A673 (cell line): ENCODE results near the gene ITGB4. TPM values are rescaled to one million over a fixed set of nuclear protein-coding genes. Genes with fewer than 3 reads are reported as not detected.

Source experiments
- BruUV-seq: library from RNA; stranded (reverse); fragments of 400-500 nt; replicated peaks from 2 replicates; lab custom pipeline; 2021; lab: Mats Ljungman, UMichigan
- CTCF ChIA-PET: fragments of 300-600 bp; sonication (Branson Sonifier 250); formaldehyde crosslinking; loops from one replicate; lab custom pipeline; 2022; ENCODE audit warnings: antibody characterized with exemption; lab: Charles Lee
- POLR2A ChIA-PET: fragments of 300-600 bp; sonication (Branson Sonifier 250); formaldehyde crosslinking; loops from one replicate; lab custom pipeline; 2022; ENCODE audit warnings: antibody characterized with exemption; ENCODE audit not compliant: low non-redundant PET; lab: Charles Lee
- DNase-seq: peaks from one replicate; pipeline ENCODE4 v3.0.0-alpha.2; 2015; ENCODE audit warnings: low spot score
- H3K27ac ChIP-seq: fragments of 200-600 bp; sonication (generic); 2 replicates; pipeline ENCODE4 v1.5.1; 2016; ENCODE audit warnings: mixed run types, low read depth, mild to moderate bottlenecking, mixed read lengths, antibody characterized with exemption, low read length; ENCODE audit not compliant: poor library complexity, severe bottlenecking
- H3K27me3 ChIP-seq: fragments of 200-600 bp; sonication (generic); replicated peaks from 2 replicates; pipeline ENCODE4 v1.6.1; 2017; ENCODE audit warnings: mixed run types, low read depth, mild to moderate bottlenecking, mixed read lengths, antibody characterized with exemption, low read length; ENCODE audit not compliant: insufficient read depth, poor library complexity
- H3K36me3 ChIP-seq: fragments of 200-600 bp; sonication (generic); 2 replicates; pipeline ENCODE4 v1.6.1; 2016; ENCODE audit warnings: mixed run types, mild to moderate bottlenecking, mixed read lengths, antibody characterized with exemption, low read length; ENCODE audit not compliant: insufficient read depth, poor library complexity, severe bottlenecking
- H3K4me1 ChIP-seq: fragments of 200-600 bp; sonication (generic); 2 replicates; pipeline ENCODE4 v1.6.1; 2017; ENCODE audit warnings: mixed run types, mild to moderate bottlenecking, mixed read lengths, antibody characterized with exemption, low read length; ENCODE audit not compliant: insufficient read depth, poor library complexity, severe bottlenecking
- H3K4me3 ChIP-seq: fragments of 200-600 bp; sonication (generic); 2 replicates; pipeline ENCODE4 v1.5.1; 2016; ENCODE audit warnings: low read depth, mixed run types, mild to moderate bottlenecking, mixed read lengths, low read length; ENCODE audit not compliant: poor library complexity, severe bottlenecking
- H3K9me3 ChIP-seq: fragments of 200-600 bp; sonication (generic); 2 replicates; pipeline ENCODE4 v1.6.1; 2016; ENCODE audit warnings: mixed run types, low read depth, mild to moderate bottlenecking, mixed read lengths, antibody characterized with exemption, low read length; ENCODE audit not compliant: poor library complexity, severe bottlenecking
- EZH2 ChIP-seq: fragments of 200-600 bp; sonication (generic); IDR thresholded peaks from 2 replicates; pipeline ENCODE4 v1.6.1; 2017; ENCODE audit warnings: borderline replicate concordance, low read depth, mild to moderate bottlenecking, mixed read lengths, antibody characterized with exemption, low read length; ENCODE audit not compliant: poor library complexity, severe bottlenecking
- intact Hi-C: fragments of 100-400 bp; cut with micrococcal nuclease; formaldehyde crosslinking; loops from one replicate; pipeline ENCODE4 v1.10.0; 2022; ENCODE audit not compliant: unreplicated experiment
- total RNA-seq: library from RNA; stranded (reverse); gene quantifications from 2 replicates; pipeline ENCODE4 v1.2.3, GENCODE V29; 2021
- TF ChIP-seq, protein P1 (sequence below): fragments of 300-800, 200-600 bp; sonication (generic); conservative IDR thresholded peaks from 2 replicates; pipeline ENCODE4 v1.5.1; 2017; ENCODE audit warnings: low read depth, mild to moderate bottlenecking, antibody characterized with exemption, low read length, moderate library complexity, mixed read lengths

ITGB4 gene
- total RNA-seq, 1 experiment from 2014 or later: 0.95 TPM

- Histone ChIP-seq H3K4me1 (peaks cover 5% of the 10 kb centered on the region), H3K9me3 (no peaks in the 10 kb centered on the region), H3K4me3 (no peak overlapping the region), H3K36me3 (no peaks in the 10 kb centered on the region), H3K27ac (no peak overlapping the region), H3K27me3 (no peaks in the 10 kb centered on the region)
- POLR2A ChIA-PET: no interaction called here
- intact Hi-C loops: no loop called here
- TF ChIP-seq, protein P1, sequence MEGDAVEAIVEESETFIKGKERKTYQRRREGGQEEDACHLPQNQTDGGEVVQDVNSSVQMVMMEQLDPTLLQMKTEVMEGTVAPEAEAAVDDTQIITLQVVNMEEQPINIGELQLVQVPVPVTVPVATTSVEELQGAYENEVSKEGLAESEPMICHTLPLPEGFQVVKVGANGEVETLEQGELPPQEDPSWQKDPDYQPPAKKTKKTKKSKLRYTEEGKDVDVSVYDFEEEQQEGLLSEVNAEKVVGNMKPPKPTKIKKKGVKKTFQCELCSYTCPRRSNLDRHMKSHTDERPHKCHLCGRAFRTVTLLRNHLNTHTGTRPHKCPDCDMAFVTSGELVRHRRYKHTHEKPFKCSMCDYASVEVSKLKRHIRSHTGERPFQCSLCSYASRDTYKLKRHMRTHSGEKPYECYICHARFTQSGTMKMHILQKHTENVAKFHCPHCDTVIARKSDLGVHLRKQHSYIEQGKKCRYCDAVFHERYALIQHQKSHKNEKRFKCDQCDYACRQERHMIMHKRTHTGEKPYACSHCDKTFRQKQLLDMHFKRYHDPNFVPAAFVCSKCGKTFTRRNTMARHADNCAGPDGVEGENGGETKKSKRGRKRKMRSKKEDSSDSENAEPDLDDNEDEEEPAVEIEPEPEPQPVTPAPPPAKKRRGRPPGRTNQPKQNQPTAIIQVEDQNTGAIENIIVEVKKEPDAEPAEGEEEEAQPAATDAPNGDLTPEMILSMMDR: no peak
- TF ChIP-seq EZH2: no peak
- no TSS peak for BruUV-seq
- no peak for DNase-seq
- CTCF ChIA-PET: no interaction called here
Measured at GRCh38 chr17:75756451-75757085, 35.3 kb downstream of the ITGB4 start.

DNA sequence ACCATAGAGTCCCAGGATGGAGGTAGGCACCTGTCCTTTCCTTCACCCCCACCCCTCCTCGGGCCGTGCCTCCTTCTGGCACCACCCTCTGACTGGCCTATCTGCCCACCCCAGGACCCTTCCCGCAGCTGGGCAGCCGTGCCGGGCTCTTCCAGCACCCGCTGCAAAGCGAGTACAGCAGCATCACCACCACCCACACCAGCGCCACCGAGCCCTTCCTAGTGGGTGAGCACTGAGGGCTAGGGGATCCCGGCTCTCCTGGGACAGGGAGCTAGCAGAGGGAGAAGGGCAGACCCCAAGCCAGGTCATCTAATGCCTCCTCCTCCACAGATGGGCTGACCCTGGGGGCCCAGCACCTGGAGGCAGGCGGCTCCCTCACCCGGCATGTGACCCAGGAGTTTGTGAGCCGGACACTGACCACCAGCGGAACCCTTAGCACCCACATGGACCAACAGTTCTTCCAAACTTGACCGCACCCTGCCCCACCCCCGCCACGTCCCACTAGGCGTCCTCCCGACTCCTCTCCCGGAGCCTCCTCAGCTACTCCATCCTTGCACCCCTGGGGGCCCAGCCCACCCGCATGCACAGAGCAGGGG is 35.9 kb downstream of the ITGB4 start:
- intact Hi-C loops: no loop called here
- TF ChIP-seq, protein P1: no peak
- no peak for TF ChIP-seq EZH2
- H3K4me1 ChIP-seq: peaks cover 5% of the 10 kb centered on the region
- H3K27ac ChIP-seq: no peak overlapping the region
- H3K36me3 ChIP-seq: no peaks in the 10 kb centered on the region
- ChIA-PET CTCF (no interaction called here), POLR2A (no interaction called here)
- no TSS peak for BruUV-seq
- H3K9me3 ChIP-seq: no peaks in the 10 kb centered on the region
- DNase-seq: no peak
- no peaks in the 10 kb centered on the region for H3K27me3 ChIP-seq
- no peak overlapping the region for H3K4me3 ChIP-seq

GRCh38 chr17:75758131-75758905 is 37.1 kb downstream of the ITGB4 start:
- no peaks in the 10 kb centered on the region for H3K27me3 ChIP-seq
- DNase-seq: no peak
- no peaks in the 10 kb centered on the region for H3K36me3 ChIP-seq
- TF ChIP-seq, protein P1: peak; percentile 40; the same call in 1 of the 2 replicates
- TF ChIP-seq EZH2: no peak
- H3K4me1 ChIP-seq: peaks cover 5% of the 10 kb centered on the region
- CTCF ChIA-PET: no interaction called here
- BruUV-seq: no TSS peak
- intact Hi-C loops: no loop called here
- no peaks in the 10 kb centered on the region for H3K9me3 ChIP-seq
- no peak overlapping the region for H3K27ac ChIP-seq
- POLR2A ChIA-PET: no interaction called here
- H3K4me3 ChIP-seq: no peak overlapping the region
